Endodermal cell (in vitro differentiated cells): ENCODE measurements around the gene ALPK1. TPM values are rescaled to one million over a fixed set of nuclear protein-coding genes. Genes with fewer than 3 reads are reported as not detected.

Experiments
- DNase-seq: peaks from one replicate; pipeline ENCODE4 v3.0.0-alpha.2; 2017
- H3K27ac ChIP-seq: 2 replicates; pipeline ENCODE4 v1.5.1; 2013; ENCODE audit warnings: mild to moderate bottlenecking, low read depth, low read length, moderate library complexity
- H3K27me3 ChIP-seq: 2 replicates; pipeline ENCODE4 v1.6.1; 2013; ENCODE audit warnings: mild to moderate bottlenecking, low read length, moderate library complexity; ENCODE audit not compliant: insufficient read depth, control insufficient read depth, poor library complexity, severe bottlenecking
- H3K36me3 ChIP-seq: 2 replicates; pipeline ENCODE4 v1.7.0; 2013; ENCODE audit warnings: mild to moderate bottlenecking, low read length, moderate library complexity; ENCODE audit not compliant: control insufficient read depth, insufficient read depth
- H3K4me1 ChIP-seq: one replicate; pipeline ENCODE4 v1.7.0; 2013; ENCODE audit warnings: low read length; ENCODE audit not compliant: control insufficient read depth, insufficient read depth
- H3K4me3 ChIP-seq: 2 replicates; pipeline ENCODE4 v1.5.1; 2013; ENCODE audit warnings: mild to moderate bottlenecking, low read length, moderate library complexity
- H3K9ac ChIP-seq: 2 replicates; pipeline ENCODE4 v1.6.1; 2013; ENCODE audit warnings: mild to moderate bottlenecking, low read length, moderate library complexity; ENCODE audit not compliant: poor library complexity, severe bottlenecking; ENCODE audit errors: extremely low read depth
- H3K9me3 ChIP-seq: 2 replicates; pipeline ENCODE4 v1.6.1; 2013; ENCODE audit warnings: mild to moderate bottlenecking, low read length, moderate library complexity; ENCODE audit not compliant: control insufficient read depth
- H3K27ac Mint-ChIP-seq: 2 replicates; pipeline ENCODE4 v1.8.0; 2020; ENCODE audit warnings: mixed read lengths
- H3K27me3 Mint-ChIP-seq: 2 replicates; pipeline ENCODE4 v1.8.0; 2021; ENCODE audit warnings: mild to moderate bottlenecking, mixed read lengths; ENCODE audit not compliant: insufficient read depth
- H3K36me3 Mint-ChIP-seq: 2 replicates; pipeline ENCODE4 v1.8.0; 2020; ENCODE audit warnings: low read depth, mixed read lengths
- H3K4me1 Mint-ChIP-seq: 2 replicates; pipeline ENCODE4 v1.8.0; 2020; ENCODE audit warnings: mixed read lengths
- H3K4me3 Mint-ChIP-seq: 2 replicates; pipeline ENCODE4 v1.8.0; 2020; ENCODE audit warnings: mild to moderate bottlenecking, moderate library complexity, mixed read lengths
- H3K9me3 Mint-ChIP-seq: 2 replicates; pipeline ENCODE4 v1.8.0; 2020; ENCODE audit warnings: mild to moderate bottlenecking, mixed read lengths
- CTCF ChIP-seq: fragments of 200-600 bp; sonication (generic); conservative IDR thresholded peaks from 2 replicates; pipeline ENCODE4 v1.5.0; 2021; ENCODE audit warnings: antibody characterized with exemption, mild to moderate bottlenecking
- WGBS, 2 experiments: methylation state at CpG; one replicate each; pipeline versions ENCODE4 v1.1.5 to v1.1.7; 2013; ENCODE audit warnings: missing lambda C conversion rate in 2 of 2, mixed read lengths in 1 of 2; ENCODE audit not compliant: insufficient coverage in 1 of 2, insufficient read length in 1 of 2; 5-methylcytosine and 5-hydroxymethylcytosine counted together
- total RNA-seq, 2 donors: library from RNA; stranded (reverse); fragmentation: NEBNext Ultra II Directional in 1 of 2; extraction: Animal tissue kit (Norgen Biotek cat#: 25700) in 1 of 2; gene quantifications; 2 replicates in 1 of 2; 3 replicates in 1 of 2; pipeline ENCODE4 v1.2.1, GENCODE V29; 2021

ALPK1 gene
- total RNA-seq, 2 donors from 2014 or later: 0.24 to 0.44 TPM

- H3K27me3 ChIP-seq: no peaks in the 10 kb centered on the region
- H3K4me1 ChIP-seq: peaks cover 25% of the 10 kb centered on the region
- no peaks in the 10 kb centered on the region for H3K36me3 ChIP-seq
- TF ChIP-seq CTCF: no peak
- no peak overlapping the region for H3K27ac ChIP-seq
- H3K4me3 ChIP-seq: no peak overlapping the region
- Mint-ChIP-seq H3K27ac (no peak overlapping the region), H3K4me1 (peaks cover 38% of the 10 kb centered on the region), H3K4me3 (no peak overlapping the region), H3K27me3 (no peaks in the 10 kb centered on the region), H3K9me3 (no peaks in the 10 kb centered on the region), H3K36me3 (no peaks in the 10 kb centered on the region)
- no peak overlapping the region for H3K9ac ChIP-seq
- 61 to 75% methylated on average over 2 to 5 of the region's 5 CpGs for WGBS, 2 experiments
- no peak for DNase-seq
- no peaks in the 10 kb centered on the region for H3K9me3 ChIP-seq
Observed at GRCh38 chr4:112341033-112341432, 43.9 kb downstream of the ALPK1 start.

- Mint-ChIP-seq H3K36me3 (no peaks in the 10 kb centered on the region), H3K27me3 (no peaks in the 10 kb centered on the region), H3K4me3 (peak overlapping the region; percentile 42), H3K4me1 (peaks cover 47% of the 10 kb centered on the region), H3K27ac (peak overlapping the region; percentile 22), H3K9me3 (no peaks in the 10 kb centered on the region)
- WGBS, 2 experiments: 20% methylated on average over 6 to 10 of the region's 10 CpGs
- peaks cover 25% of the 10 kb centered on the region for H3K4me1 ChIP-seq
- H3K27ac ChIP-seq: peak overlapping the region; percentile 70
- no peaks in the 10 kb centered on the region for H3K36me3 ChIP-seq
- DNase-seq: no peak
- H3K4me3 ChIP-seq: peak overlapping the region; percentile 57
- H3K27me3 ChIP-seq: no peaks in the 10 kb centered on the region
- H3K9ac ChIP-seq: no peak overlapping the region
- no peaks in the 10 kb centered on the region for H3K9me3 ChIP-seq
- TF ChIP-seq CTCF: no peak
Observed at GRCh38 chr4:112343330-112344080, 46.3 kb downstream of the ALPK1 start.

- H3K27ac Mint-ChIP-seq: peak overlapping the region; percentile 64
- Histone ChIP-seq H3K27me3 (no peaks in the 10 kb centered on the region), H3K9ac (no peak overlapping the region), H3K4me1 (peaks cover 8% of the 10 kb centered on the region), H3K27ac (no peak overlapping the region), H3K36me3 (no peaks in the 10 kb centered on the region), H3K9me3 (no peaks in the 10 kb centered on the region), H3K4me3 (no peak overlapping the region)
- peaks cover 22% of the 10 kb centered on the region for H3K4me1 Mint-ChIP-seq
- no peak overlapping the region for H3K4me3 Mint-ChIP-seq
- peaks cover 3% of the 10 kb centered on the region for H3K9me3 Mint-ChIP-seq
- no peaks in the 10 kb centered on the region for H3K27me3 Mint-ChIP-seq
- peak; percentile 74 for TF ChIP-seq CTCF
- H3K36me3 Mint-ChIP-seq: no peaks in the 10 kb centered on the region
- 40 to 46% methylated on average over 10 to 11 of the region's 11 CpGs for WGBS, 2 experiments
- DNase-seq: peak; percentile 89
Observed at GRCh38 chr4:112348488-112349158, 51.5 kb downstream of the ALPK1 start.
